Liver (tissue), 3 donors: Measurements from ENCODE around the gene CCDC102B.

Source experiments
- EGR1 ChIP-seq, 2 donors: IDR thresholded peaks; 2 replicates each; pipeline ENCODE4 v1.6.1; 2016 to 2018; ENCODE audit warnings: antibody characterized with exemption in 2 of 2, low read depth in 2 of 2
- FOXA1 ChIP-seq: IDR thresholded peaks from 2 replicates; pipeline ENCODE4 v1.6.1; 2016; ENCODE audit warnings: antibody characterized with exemption
- GABPA ChIP-seq, 2 donors: IDR thresholded peaks in 1 of 2; conservative IDR thresholded peaks in 1 of 2; 2 replicates each; pipeline ENCODE4 v1.6.1; 2016; ENCODE audit warnings: antibody characterized with exemption in 2 of 2, mild to moderate bottlenecking in 1 of 2, moderate library complexity in 1 of 2
- HNF4A ChIP-seq, 2 donors: conservative IDR thresholded peaks; 2 replicates each; pipeline ENCODE4 v1.6.1; 2016; ENCODE audit warnings: antibody characterized with exemption in 2 of 2, mild to moderate bottlenecking in 2 of 2
- JUND ChIP-seq, 2 donors: IDR thresholded peaks; 2 replicates each; pipeline ENCODE4 v1.6.1; 2016; ENCODE audit warnings: antibody characterized with exemption in 2 of 2
- ZBTB33 ChIP-seq: IDR thresholded peaks from 2 replicates; pipeline ENCODE4 v1.6.1; 2016; ENCODE audit warnings: antibody characterized with exemption
- TF ChIP-seq, protein P1 (sequence below): fragments of 150-350 bp; IDR thresholded peaks from 2 replicates; pipeline ENCODE4 v1.5.1; 2017; ENCODE audit warnings: improper control_type of control experiment, low read depth, low read length; ENCODE audit not compliant: missing input control
- donor health status: healthy.
- donor health status: healthy.

DNA sequence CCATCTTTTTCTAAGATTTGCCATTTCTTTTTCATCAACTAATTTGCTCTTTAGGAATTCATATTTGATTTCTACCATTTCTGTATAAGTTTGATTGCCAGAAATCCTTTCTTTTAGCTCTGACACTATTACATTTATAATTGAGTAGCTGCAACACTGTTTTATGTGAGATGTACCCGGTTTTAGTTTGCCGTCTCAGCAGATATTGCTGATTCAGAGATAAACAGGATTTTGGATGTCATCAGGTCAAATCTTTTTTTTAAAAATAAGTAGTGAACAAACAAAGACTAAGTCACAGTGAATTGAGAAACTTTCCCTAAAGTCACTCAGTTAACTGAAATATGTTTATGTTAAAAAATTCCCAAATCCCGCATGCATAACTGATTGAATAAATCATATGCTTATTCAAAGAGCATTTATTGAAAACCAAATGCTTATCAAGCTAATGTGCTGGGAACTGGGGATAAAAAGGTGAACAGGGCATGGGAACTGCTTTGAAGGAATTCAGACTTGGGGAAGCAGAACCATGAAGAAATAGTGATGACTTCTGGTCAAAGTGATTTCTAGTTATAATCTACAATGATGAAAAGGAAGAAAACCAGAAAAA is 19.5 kb upstream of the CCDC102B start:
- TF ChIP-seq GABPA (IDR thresholded peaks at IDR 0.05 in 1 of 2, conservative IDR thresholded peaks at IDR 0.05 in 1 of 2) (no peak), FOXA1 (no peak), HNF4A (conservative IDR thresholded peaks at IDR 0.05) (no peak), ZBTB33 (no peak), JUND (IDR thresholded peaks at IDR 0.05) (no peak), EGR1 (IDR thresholded peaks at IDR 0.05; ENCODE audit: low read depth in 2 of 2) (no peak)
- TF ChIP-seq, protein P1, sequence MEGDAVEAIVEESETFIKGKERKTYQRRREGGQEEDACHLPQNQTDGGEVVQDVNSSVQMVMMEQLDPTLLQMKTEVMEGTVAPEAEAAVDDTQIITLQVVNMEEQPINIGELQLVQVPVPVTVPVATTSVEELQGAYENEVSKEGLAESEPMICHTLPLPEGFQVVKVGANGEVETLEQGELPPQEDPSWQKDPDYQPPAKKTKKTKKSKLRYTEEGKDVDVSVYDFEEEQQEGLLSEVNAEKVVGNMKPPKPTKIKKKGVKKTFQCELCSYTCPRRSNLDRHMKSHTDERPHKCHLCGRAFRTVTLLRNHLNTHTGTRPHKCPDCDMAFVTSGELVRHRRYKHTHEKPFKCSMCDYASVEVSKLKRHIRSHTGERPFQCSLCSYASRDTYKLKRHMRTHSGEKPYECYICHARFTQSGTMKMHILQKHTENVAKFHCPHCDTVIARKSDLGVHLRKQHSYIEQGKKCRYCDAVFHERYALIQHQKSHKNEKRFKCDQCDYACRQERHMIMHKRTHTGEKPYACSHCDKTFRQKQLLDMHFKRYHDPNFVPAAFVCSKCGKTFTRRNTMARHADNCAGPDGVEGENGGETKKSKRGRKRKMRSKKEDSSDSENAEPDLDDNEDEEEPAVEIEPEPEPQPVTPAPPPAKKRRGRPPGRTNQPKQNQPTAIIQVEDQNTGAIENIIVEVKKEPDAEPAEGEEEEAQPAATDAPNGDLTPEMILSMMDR: no peak
